H9 (cell line): ENCODE data around the gene PRKAR2B. TPM values are rescaled to one million over a fixed set of nuclear protein-coding genes. Genes with fewer than 3 reads are reported as not detected.

Experiments
- DNase-seq: peaks from one replicate; pipeline ENCODE4 v3.0.0-alpha.2; 2017
- H2AFZ ChIP-seq: one replicate; pipeline ENCODE4 v1.6.1; 2013; ENCODE audit warnings: mild to moderate bottlenecking, low read length, control low read depth, moderate library complexity
- H2AK5ac ChIP-seq: 2 replicates; pipeline ENCODE4 v1.6.1; 2013; ENCODE audit warnings: low read length, control low read depth, mixed read lengths; ENCODE audit not compliant: insufficient read length
- H2BK120ac ChIP-seq: one replicate; pipeline ENCODE4 v1.6.1; 2013; ENCODE audit warnings: low read depth, mild to moderate bottlenecking, low read length, control low read depth, inconsistent platforms; ENCODE audit not compliant: poor library complexity, severe bottlenecking
- H2BK12ac ChIP-seq: 2 replicates; pipeline ENCODE4 v1.6.1; 2013; ENCODE audit warnings: low read length, control low read depth, mixed read lengths, low read depth; ENCODE audit not compliant: insufficient read length
- H2BK15ac ChIP-seq: 2 replicates; pipeline ENCODE4 v1.6.1; 2013; ENCODE audit warnings: low read depth, low read length, control low read depth
- H2BK20ac ChIP-seq: one replicate; pipeline ENCODE4 v1.6.1; 2013; ENCODE audit warnings: low read depth, mild to moderate bottlenecking, low read length, control low read depth, inconsistent platforms; ENCODE audit not compliant: poor library complexity, severe bottlenecking
- H2BK5ac ChIP-seq: 2 replicates; pipeline ENCODE4 v1.6.1; 2013; ENCODE audit warnings: low read length, control low read depth, mixed read lengths; ENCODE audit not compliant: insufficient read length
- H3K14ac ChIP-seq: 2 replicates; pipeline ENCODE4 v1.6.1; 2013; ENCODE audit warnings: low read length, control low read depth; ENCODE audit not compliant: insufficient read depth
- H3K18ac ChIP-seq: 2 replicates; pipeline ENCODE4 v1.6.1; 2013; ENCODE audit warnings: low read depth, mild to moderate bottlenecking, mixed read lengths, low read length, control low read depth; ENCODE audit not compliant: insufficient read length
- H3K23ac ChIP-seq: 2 replicates; pipeline ENCODE4 v1.6.1; 2013; ENCODE audit warnings: low read length, control low read depth, mixed read lengths, low read depth; ENCODE audit not compliant: insufficient read length
- H3K23me2 ChIP-seq: 2 replicates; pipeline ENCODE4 v1.6.1; 2013; ENCODE audit warnings: low read depth, mild to moderate bottlenecking, mixed read lengths, low read length, control low read depth; ENCODE audit not compliant: insufficient read length, poor library complexity, severe bottlenecking
- H3K27ac ChIP-seq: 2 replicates; pipeline ENCODE4 v1.5.1; 2013; ENCODE audit warnings: low read length, control low read depth, mixed read lengths, low read depth; ENCODE audit not compliant: insufficient read length
- H3K27me3 ChIP-seq: 2 replicates; pipeline ENCODE4 v1.6.1; 2013; ENCODE audit warnings: low read length, control low read depth, inconsistent platforms; ENCODE audit not compliant: insufficient read depth
- H3K4ac ChIP-seq: 2 replicates; pipeline ENCODE4 v1.6.1; 2013; ENCODE audit warnings: low read depth, mild to moderate bottlenecking, control low read depth, inconsistent platforms, low read length, moderate library complexity
- H3K4me1 ChIP-seq: 2 replicates; pipeline ENCODE4 v1.6.1; 2013; ENCODE audit warnings: low read length, control low read depth, inconsistent platforms; ENCODE audit not compliant: insufficient read depth
- H3K4me2 ChIP-seq: 2 replicates; pipeline ENCODE4 v1.6.1; 2013; ENCODE audit warnings: low read length, control low read depth, mixed read lengths; ENCODE audit not compliant: insufficient read length, insufficient read depth
- H3K56ac ChIP-seq: 2 replicates; pipeline ENCODE4 v1.6.1; 2013; ENCODE audit warnings: low read depth, mild to moderate bottlenecking, mixed read lengths, low read length, control low read depth; ENCODE audit not compliant: insufficient read length
- H3K79me1 ChIP-seq: 2 replicates; pipeline ENCODE4 v1.6.1; 2013; ENCODE audit warnings: low read depth, mild to moderate bottlenecking, moderate library complexity, low read length, control low read depth, inconsistent platforms; ENCODE audit not compliant: insufficient read depth, poor library complexity, severe bottlenecking
- H3K79me2 ChIP-seq: 2 replicates; pipeline ENCODE4 v1.6.1; 2013; ENCODE audit warnings: low read length, control low read depth, inconsistent platforms; ENCODE audit not compliant: insufficient read depth
- H3K9ac ChIP-seq: 2 replicates; pipeline ENCODE4 v1.6.1; 2013; ENCODE audit warnings: low read length, control low read depth, mixed read lengths; ENCODE audit not compliant: insufficient read length; ENCODE audit errors: extremely low read depth
- H3K9me3 ChIP-seq: one replicate; pipeline ENCODE4 v1.6.1; 2013; ENCODE audit warnings: low read depth, low read length, inconsistent platforms; ENCODE audit not compliant: control insufficient read depth
- H3T11ph ChIP-seq: one replicate; pipeline ENCODE4 v1.6.1; 2013; ENCODE audit warnings: mild to moderate bottlenecking, low read length, control low read depth, inconsistent platforms
- H4K20me1 ChIP-seq: one replicate; pipeline ENCODE4 v1.6.1; 2013; ENCODE audit not compliant: control insufficient read depth, insufficient read length, insufficient read depth
- H4K5ac ChIP-seq: 2 replicates; pipeline ENCODE4 v1.6.1; 2013; ENCODE audit warnings: low read depth, mild to moderate bottlenecking, mixed read lengths, low read length, control low read depth; ENCODE audit not compliant: insufficient read length
- H4K8ac ChIP-seq: replicated peaks from 2 replicates; pipeline ENCODE4 v1.6.1; 2013; ENCODE audit warnings: low read length, control low read depth, mixed read lengths, low read depth; ENCODE audit not compliant: insufficient read length
- H4K91ac ChIP-seq: 2 replicates; pipeline ENCODE4 v1.6.1; 2013; ENCODE audit warnings: low read depth, mild to moderate bottlenecking, moderate library complexity, mixed read lengths, low read length, control low read depth; ENCODE audit not compliant: insufficient read length
- H3K27ac Mint-ChIP-seq, 3 experiments: 2 replicates in 2 of 3; 3 replicates in 1 of 3; pipeline ENCODE4 v1.8.0; 2020 to 2021; ENCODE audit warnings: mixed read lengths in 3 of 3, mild to moderate bottlenecking in 1 of 3, moderate library complexity in 1 of 3
- H3K27me3 Mint-ChIP-seq: 2 replicates; pipeline ENCODE4 v1.8.0; 2021; ENCODE audit warnings: low read depth, mild to moderate bottlenecking, moderate library complexity, mixed read lengths
- H3K36me3 Mint-ChIP-seq, 3 experiments: 2 replicates in 2 of 3; 3 replicates in 1 of 3; pipeline ENCODE4 v1.8.0; 2020 to 2021; ENCODE audit warnings: low read depth in 3 of 3, mixed read lengths in 3 of 3; ENCODE audit not compliant: insufficient read depth in 1 of 3
- H3K4me1 Mint-ChIP-seq, 2 experiments: 2 replicates each; pipeline ENCODE4 v1.8.0; 2020; ENCODE audit warnings: mixed read lengths in 2 of 2
- H3K4me3 Mint-ChIP-seq, 2 experiments: 2 replicates in 1 of 2; 3 replicates in 1 of 2; pipeline ENCODE4 v1.8.0; 2020 to 2021; ENCODE audit warnings: mild to moderate bottlenecking in 2 of 2, mixed read lengths in 2 of 2, moderate library complexity in 1 of 2
- H3K9me3 Mint-ChIP-seq, 2 experiments: 2 replicates in 1 of 2; 3 replicates in 1 of 2; pipeline ENCODE4 v1.8.0; 2020; ENCODE audit warnings: mild to moderate bottlenecking in 2 of 2, mixed read lengths in 2 of 2, moderate library complexity in 1 of 2
- CTCF ChIP-seq: fragments of 200-600 bp; sonication (generic); conservative IDR thresholded peaks from 3 replicates; pipeline ENCODE4 v1.8.0; 2021; ENCODE audit warnings: antibody characterized with exemption, mild to moderate bottlenecking
- WGBS: extraction: QIAGEN DNeasy Blood & Tissue Kit; methylation state at CpG from one replicate; pipeline ENCODE4 v1.1.7; 2013; ENCODE audit warnings: missing lambda C conversion rate, low lambda C conversion rate, mixed read lengths; ENCODE audit not compliant: insufficient read length; ENCODE audit errors: extremely low coverage; 5-methylcytosine and 5-hydroxymethylcytosine counted together
- total RNA-seq: library from RNA; stranded (reverse); gene quantifications from 2 replicates; pipeline ENCODE4 v1.2.1, GENCODE V29; 2021

PRKAR2B gene
- total RNA-seq, 1 experiment from 2014 or later = 16.6 TPM

GRCh38 chr7:107032720-107033438 lies 11.6 kb upstream of the PRKAR2B start:
- Histone ChIP-seq H3K14ac (no peak overlapping the region), H3K4me1 (no peaks in the 10 kb centered on the region), H2BK120ac (no peak overlapping the region), H2BK5ac (no peak overlapping the region), H2AFZ (no peak overlapping the region), H4K5ac (no peak overlapping the region), H4K8ac (no peak overlapping the region), H4K20me1 (no peaks in the 10 kb centered on the region), H3K4me2 (no peak overlapping the region), H4K91ac (no peak overlapping the region), H3K9me3 (no peaks in the 10 kb centered on the region), H2BK15ac (no peak overlapping the region), H3K79me1 (no peaks in the 10 kb centered on the region), H3K56ac (no peak overlapping the region), H3K18ac (no peak overlapping the region), H3K23ac (no peak overlapping the region), H2AK5ac (no peak overlapping the region), H3K79me2 (no peaks in the 10 kb centered on the region), H3K9ac (no peak overlapping the region), H3T11ph (no peak overlapping the region), H3K4ac (no peak overlapping the region), H3K23me2 (no peaks in the 10 kb centered on the region), H3K27ac (no peak overlapping the region), H3K27me3 (no peaks in the 10 kb centered on the region), H2BK12ac (no peak overlapping the region), H2BK20ac (no peak overlapping the region)
- Mint-ChIP-seq H3K9me3 (peaks cover 5 to 9% of the 10 kb centered on the region in 2 experiments; a peak in 3 of 5 replicates), H3K36me3 (peaks cover 0 to 5% (median 0%) of the 10 kb centered on the region in 3 experiments; a peak in 2 of 7 replicates), H3K27ac (no peak overlapping the region; a peak in 1 of 7 replicates), H3K4me3 (no peak overlapping the region), H3K27me3 (no peaks in the 10 kb centered on the region), H3K4me1 (no peaks in the 10 kb centered on the region)
- DNase-seq = no peak
- WGBS = no CpG with 5 or more reads among the region's 8 CpGs
- no peak for TF ChIP-seq CTCF
